ENCODE measurements around the gene CHST7.

CHST7 gene

DNA sequence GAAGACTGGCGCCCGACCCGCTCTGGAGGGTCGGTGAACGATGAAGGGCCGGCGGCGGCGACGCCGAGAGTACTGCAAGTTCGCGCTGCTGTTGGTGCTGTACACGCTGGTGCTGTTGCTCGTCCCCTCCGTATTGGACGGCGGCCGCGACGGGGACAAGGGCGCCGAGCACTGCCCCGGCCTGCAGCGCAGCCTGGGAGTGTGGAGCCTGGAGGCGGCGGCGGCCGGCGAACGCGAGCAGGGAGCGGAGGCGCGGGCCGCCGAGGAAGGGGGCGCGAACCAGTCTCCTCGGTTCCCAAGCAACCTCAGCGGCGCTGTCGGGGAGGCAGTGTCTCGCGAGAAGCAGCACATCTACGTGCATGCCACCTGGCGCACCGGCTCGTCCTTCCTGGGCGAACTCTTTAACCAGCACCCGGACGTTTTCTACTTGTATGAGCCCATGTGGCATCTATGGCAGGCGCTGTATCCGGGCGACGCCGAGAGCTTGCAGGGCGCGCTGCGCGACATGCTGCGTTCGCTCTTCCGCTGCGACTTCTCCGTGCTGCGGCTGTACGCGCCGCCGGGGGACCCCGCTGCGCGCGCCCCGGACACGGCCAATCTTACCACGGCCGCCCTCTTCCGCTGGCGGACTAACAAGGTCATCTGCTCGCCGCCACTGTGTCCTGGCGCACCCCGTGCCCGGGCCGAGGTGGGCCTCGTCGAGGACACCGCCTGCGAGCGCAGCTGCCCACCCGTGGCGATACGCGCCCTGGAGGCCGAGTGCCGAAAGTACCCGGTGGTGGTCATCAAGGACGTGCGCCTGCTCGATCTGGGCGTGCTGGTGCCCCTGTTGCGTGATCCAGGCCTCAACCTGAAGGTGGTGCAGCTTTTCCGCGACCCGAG is 568 bp downstream of the CHST7 start:
- DNase-seq, result no peak

GRCh38 chrX:46574774-46575381 is 1.3 kb downstream of the CHST7 start:
- DNase-seq, result no peak

GRCh38 chrX:46575586-46575985 is 2.0 kb downstream of the CHST7 start:
- DNase-seq, result no peak

DNA sequence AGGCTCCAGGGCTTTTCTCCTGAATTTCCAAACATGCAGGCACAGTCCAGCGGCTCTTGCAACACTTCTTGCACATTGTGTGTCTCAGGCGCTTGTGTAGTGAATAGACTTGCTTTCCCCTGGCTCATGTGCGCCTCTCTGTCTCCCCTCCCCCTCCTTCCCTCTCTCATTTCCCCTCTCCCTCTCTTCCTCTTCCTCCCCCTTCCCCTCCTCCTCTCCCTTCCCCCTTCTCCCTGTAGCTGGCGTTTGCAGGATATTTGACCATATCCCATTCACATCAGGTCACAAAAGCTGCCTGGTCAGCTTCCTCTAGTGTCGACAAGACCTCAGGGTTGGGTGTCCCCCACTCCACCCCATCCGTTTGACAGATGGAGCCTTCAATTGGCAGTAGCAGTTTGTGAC is 2.4 kb downstream of the CHST7 start:
- no peak for DNase-seq

DNA sequence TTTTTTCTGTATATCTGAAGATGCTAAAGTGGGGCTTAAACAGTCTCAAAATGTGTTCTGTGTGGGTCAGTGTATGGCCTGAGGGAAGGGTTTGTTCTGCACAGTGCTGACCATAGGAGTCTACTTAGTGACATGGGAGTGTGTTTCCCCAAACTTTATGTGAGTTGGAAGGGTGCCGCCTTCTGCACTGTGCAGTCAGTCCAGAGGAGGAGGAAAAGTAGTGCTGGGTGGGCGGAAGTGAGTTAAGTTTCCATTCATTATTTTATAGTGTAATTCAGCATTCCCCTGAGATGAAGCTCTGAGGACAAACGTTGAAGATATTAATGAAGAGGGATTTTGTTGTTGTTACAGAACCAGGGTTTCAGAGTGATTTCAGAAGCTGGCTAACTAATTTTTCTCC is 2.9 kb downstream of the CHST7 start:
- no peak for DNase-seq

DNA sequence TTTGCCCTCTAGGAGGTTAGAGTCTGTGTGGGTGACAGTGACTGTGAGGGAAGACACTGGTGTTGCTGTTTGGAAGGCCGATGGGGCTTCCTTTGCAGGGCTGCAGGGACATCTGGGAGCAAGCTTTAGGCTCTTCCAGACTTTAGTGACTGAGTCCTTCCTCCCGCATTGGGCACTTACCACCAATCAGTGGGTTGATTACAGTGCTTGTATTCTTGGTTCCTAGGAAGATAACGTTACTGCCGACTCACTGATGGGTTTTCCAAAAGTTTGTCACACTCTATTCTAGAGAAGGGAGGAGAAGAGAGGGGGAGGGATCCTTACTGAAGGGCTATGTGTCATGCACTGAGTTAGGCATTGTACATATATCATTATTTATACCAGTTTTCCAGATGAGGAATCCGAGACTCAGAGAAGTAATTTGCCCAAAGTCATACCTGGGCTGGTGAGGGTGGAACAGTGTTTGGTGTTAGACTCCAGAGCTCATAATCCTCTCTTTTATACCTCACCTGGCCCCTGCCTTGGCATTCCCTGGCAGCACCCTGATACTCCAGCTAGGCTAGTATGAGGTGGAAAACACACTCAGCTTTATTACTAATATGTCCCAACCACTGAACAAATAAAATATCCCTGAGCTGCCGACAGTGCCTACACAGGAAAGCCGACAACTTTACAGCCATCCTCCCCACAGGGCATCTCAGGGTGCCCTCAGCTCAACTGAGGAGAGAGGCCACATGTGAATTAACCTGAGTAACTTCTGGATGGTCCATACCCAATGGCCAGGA is 3.8 kb downstream of the CHST7 start:
- no peak for DNase-seq

- DNase-seq, result no peak
Observed at GRCh38 chrX:46579250-46579649, 5.7 kb downstream of the CHST7 start.

DNA sequence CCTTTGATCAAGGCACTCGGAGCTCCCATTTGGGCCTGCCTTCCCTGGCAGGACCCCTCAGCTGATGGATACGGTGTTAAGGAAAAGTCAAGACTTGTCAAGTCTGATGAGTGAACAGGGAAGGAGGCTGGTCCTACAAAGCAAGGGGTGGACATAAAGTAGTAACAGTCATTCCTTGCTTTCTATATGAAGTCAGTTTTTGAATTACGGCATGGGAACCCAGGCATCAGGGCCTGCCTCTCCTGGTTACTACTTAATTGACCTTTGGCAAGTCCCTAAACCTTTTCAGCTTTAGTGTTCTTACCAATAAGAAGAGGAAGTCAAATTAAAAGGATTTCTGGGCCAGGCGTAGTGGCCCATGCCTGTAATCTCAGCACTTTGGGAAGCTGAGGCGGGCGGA is 7.0 kb downstream of the CHST7 start:
- DNase-seq, result no peak

DNA sequence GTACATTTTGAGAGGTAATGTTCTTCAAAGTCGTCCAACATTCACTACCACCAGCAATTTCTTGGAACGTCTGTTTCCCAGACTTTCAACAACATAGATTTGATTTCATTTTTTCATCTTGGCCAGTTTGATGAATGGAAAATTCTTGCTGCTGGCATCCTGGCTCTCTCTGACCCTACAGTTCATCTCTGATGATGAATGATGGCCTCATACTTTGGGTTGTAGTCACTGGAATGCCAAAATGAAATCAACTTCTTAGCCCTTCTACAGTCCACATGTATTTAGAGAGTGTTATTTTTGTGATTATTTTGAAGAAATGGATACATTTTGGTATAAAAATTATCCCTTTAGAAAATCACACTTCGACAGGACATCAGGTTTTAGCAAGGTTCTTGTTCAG is 8.8 kb downstream of the CHST7 start:
- DNase-seq, result no peak

GRCh38 chrX:46582966-46583365 is 9.4 kb downstream of the CHST7 start:
- DNase-seq, result no peak

- DNase-seq, result no peak
Observed at GRCh38 chrX:46584736-46585135, 11.2 kb downstream of the CHST7 start.

GRCh38 chrX:46587158-46587557 is 13.6 kb downstream of the CHST7 start:
- DNase-seq, result no peak

DNA sequence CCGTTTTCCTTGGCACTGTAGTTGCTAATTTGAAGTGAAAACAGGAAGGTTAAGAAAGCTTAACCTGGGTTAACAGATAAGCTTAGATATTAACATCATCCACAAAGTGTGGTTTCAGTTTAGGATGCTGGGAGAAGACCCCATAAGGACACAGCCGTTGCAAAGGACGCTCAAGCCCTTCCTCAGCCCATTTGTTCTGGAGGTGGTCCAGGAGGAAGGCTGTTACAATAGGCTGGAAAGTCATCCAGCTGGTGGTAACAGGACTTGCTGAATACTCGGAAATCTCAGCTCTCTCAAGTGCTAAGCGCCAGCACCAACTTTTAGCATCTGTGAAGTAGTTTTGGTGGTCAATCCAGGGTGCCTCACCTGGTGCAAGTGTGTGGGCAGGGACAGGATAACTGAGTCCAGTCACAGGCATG is 14.2 kb downstream of the CHST7 start:
- no peak for DNase-seq

GRCh38 chrX:46588263-46588662 is 14.7 kb downstream of the CHST7 start:
- DNase-seq, result no peak

DNA sequence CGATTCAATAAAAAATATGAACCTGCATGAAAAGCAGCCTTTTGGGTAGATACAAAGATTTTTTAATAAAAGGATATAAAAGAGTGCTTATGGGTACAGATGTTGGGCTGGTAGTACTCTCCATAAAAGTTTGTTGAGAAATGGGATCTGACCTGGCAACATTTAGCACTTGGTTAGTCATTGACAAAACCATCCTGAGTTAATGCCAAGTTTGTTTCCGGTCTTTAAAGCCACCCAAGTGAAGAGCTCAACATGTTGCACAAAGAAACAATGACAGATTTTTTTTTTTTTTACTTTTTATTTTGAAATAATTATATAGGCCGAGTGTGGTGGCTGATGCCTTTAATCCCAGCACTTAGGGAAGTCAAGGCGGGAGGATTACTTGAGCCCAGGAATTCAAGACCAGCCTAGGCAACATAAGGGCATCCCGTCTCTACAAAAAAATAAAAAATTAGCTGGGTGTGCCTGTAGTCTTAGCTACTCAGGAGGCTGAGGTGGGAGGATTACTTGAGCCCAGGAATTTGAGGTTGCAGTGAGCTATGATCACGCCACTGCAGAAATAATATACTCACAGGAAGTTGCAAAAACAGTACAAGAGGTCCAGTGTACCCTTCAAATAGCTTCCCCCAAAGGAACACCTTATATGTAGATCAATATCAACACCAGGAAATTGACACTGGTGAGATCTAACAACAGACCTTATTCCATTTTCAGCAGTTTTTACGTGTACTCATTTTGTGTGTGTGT is 16.6 kb downstream of the CHST7 start:
- no peak for DNase-seq

GRCh38 chrX:46595084-46595483 is 21.5 kb downstream of the CHST7 start:
- no peak for DNase-seq

- DNase-seq, result no peak
Observed at GRCh38 chrX:46597208-46597607, 23.6 kb downstream of the CHST7 start.

DNA sequence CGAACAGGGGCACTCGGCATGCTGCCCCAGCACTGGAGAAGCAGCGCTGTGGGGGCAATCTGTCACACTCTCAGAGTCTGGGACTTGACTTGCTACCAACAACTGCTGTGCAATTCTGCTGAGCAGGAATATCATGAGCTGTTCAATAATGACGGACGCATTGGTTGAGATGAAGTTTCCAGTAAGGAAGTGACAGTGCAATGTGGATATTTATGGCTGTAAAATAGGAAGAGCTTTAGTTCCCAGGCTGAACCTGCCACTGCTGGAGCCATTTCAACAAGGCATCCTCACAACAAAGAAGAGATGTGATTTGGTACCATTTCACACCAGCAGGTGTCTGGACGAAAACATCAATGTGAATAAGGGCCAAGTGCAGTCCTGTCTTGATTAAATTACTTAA is 24.2 kb downstream of the CHST7 start:
- no peak for DNase-seq

DNA sequence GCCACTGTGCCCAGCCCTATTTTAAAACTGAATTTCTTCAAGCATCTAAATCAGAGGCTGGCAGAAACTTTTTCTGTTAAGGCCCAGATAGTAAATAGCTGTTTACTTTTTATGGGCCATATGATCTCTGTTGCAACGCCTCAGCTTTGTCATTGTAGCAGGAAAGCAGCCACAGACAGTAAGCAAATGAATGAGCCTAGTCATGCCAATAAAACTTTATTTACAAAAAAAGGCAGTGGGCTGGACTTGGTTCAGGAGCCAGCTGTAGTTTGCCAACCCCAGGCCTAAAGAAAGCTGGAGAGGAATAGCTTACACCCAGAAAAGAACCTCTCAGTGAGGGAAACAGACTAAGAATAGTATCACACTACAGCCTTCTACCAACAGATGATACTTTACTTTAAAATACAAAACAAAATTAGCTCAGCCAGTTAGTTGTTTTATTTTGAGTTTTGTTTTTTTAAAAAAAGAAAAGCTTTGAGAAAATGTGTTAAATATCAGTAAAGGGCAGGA is 25.5 kb downstream of the CHST7 start:
- no peak for DNase-seq

- DNase-seq, result no peak
Observed at GRCh38 chrX:46601283-46601682, 27.7 kb downstream of the CHST7 start.

- no peak for DNase-seq
Observed at GRCh38 chrX:46602468-46603102, 29.0 kb downstream of the CHST7 start.

DNA sequence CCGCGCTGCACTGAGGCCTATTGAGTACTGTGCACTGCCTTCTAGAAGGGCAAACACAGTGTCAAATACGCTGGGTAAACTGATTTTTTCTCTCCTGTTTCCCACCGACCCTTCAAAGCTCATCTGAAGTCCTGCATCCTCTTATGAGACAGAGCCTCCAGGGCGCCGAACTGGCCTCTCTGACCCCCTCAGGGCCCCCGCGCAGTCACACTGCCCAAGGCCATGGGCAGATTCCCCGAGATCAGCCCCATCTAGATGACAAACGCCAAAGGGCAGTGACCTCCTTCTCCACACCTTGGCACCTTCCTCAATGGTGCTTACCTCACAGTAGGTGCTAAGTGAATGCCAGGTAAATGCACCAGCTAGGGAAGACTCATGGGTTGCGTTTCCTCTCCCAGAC is 34.4 kb downstream of the CHST7 start:
- DNase-seq, result no peak

Measured in DMS 273 treated with DMSO at 0.1 percent for 48 hours (cell line).